OCI-LY7 (cell line): ENCODE results near the gene RNASE12. TPM values are rescaled to one million over a fixed set of nuclear protein-coding genes. Genes with fewer than 3 reads are reported as not detected.

Experiments
- BruUV-seq: library from RNA; stranded (reverse); fragments of 400-500 nt; replicated peaks from 2 replicates; lab custom pipeline; 2021; lab: Mats Ljungman, UMichigan
- CTCF ChIA-PET: fragments of 300-600 bp; sonication (Branson Sonifier 250); formaldehyde crosslinking; loops from one replicate; lab custom pipeline; 2022; ENCODE audit warnings: antibody characterized with exemption; ENCODE audit not compliant: unreplicated experiment; lab: Charles Lee
- POLR2A ChIA-PET: fragments of 300-600 bp; sonication (Branson Sonifier 250); formaldehyde crosslinking; loops from one replicate; lab custom pipeline; 2022; ENCODE audit warnings: antibody characterized with exemption; lab: Charles Lee
- DNase-seq: peaks from one replicate; pipeline ENCODE4 v3.0.0-alpha.2; 2015; ENCODE audit warnings: low spot score
- H2AFZ ChIP-seq: fragments of 200-600 bp; sonication (generic), shearing (Covaris generic); 2 replicates; pipeline ENCODE4 v1.6.1; 2014; ENCODE audit warnings: mild to moderate bottlenecking, antibody characterized with exemption, low read length, moderate library complexity
- H3K27ac ChIP-seq: fragments of 200-600 bp; sonication (generic); 2 replicates; pipeline ENCODE4 v1.5.1; 2014; ENCODE audit warnings: mixed run types, low read depth, mild to moderate bottlenecking, moderate library complexity, low read length, inconsistent platforms; ENCODE audit not compliant: poor library complexity, severe bottlenecking
- H3K36me3 ChIP-seq: fragments of 200-600 bp; sonication (generic); 2 replicates; pipeline ENCODE4 v1.6.1; 2014; ENCODE audit warnings: mild to moderate bottlenecking, antibody characterized with exemption, low read length, moderate library complexity, mixed read lengths; ENCODE audit not compliant: insufficient read depth
- H3K4me1 ChIP-seq: fragments of 200-600 bp; sonication (generic); 2 replicates; pipeline ENCODE4 v1.5.1; 2014; ENCODE audit warnings: mild to moderate bottlenecking, low read length; ENCODE audit not compliant: insufficient read depth, poor library complexity, severe bottlenecking
- H3K4me2 ChIP-seq: fragments of 200-600 bp; sonication (generic); 2 replicates; pipeline ENCODE4 v1.6.1; 2014; ENCODE audit warnings: mild to moderate bottlenecking, low read length
- H3K4me3 ChIP-seq: fragments of 200-600 bp; sonication (generic); 2 replicates; pipeline ENCODE4 v1.5.1; 2014; ENCODE audit warnings: mild to moderate bottlenecking, low read depth, low read length; ENCODE audit not compliant: poor library complexity, severe bottlenecking
- H3K79me2 ChIP-seq: fragments of 200-600 bp; sonication (generic); 2 replicates; pipeline ENCODE4 v1.6.1; 2016; ENCODE audit warnings: low read depth, mild to moderate bottlenecking, low read length, moderate library complexity, mixed read lengths; ENCODE audit not compliant: insufficient read depth
- H3K9me2 ChIP-seq: fragments of 200-600 bp; sonication (generic); 2 replicates; pipeline ENCODE4 v1.6.1; 2016; ENCODE audit warnings: mild to moderate bottlenecking, low read length, mixed read lengths; ENCODE audit not compliant: insufficient read depth
- H3K9me3 ChIP-seq: fragments of 200-600 bp; sonication (generic); 2 replicates; pipeline ENCODE4 v1.6.1; 2014; ENCODE audit warnings: mild to moderate bottlenecking, mixed run types, low read length, mixed read lengths
- H4K20me1 ChIP-seq: fragments of 200-600 bp; sonication (generic); 2 replicates; pipeline ENCODE4 v1.6.1; 2014; ENCODE audit warnings: mild to moderate bottlenecking, antibody characterized with exemption, low read length, moderate library complexity, mixed read lengths; ENCODE audit not compliant: insufficient read depth
- EZH2phosphoT487 ChIP-seq: fragments of 200-600 bp; sonication (generic); IDR thresholded peaks from 2 replicates; pipeline ENCODE4 v1.6.1; 2018; ENCODE audit warnings: low read depth, borderline replicate concordance, mild to moderate bottlenecking, mixed run types, antibody characterized with exemption, low read length, moderate library complexity, mixed read lengths
- intact Hi-C: fragments of 100-400 bp; cut with micrococcal nuclease; formaldehyde crosslinking; loops from one replicate; pipeline ENCODE4 v1.10.0; 2022; ENCODE audit not compliant: unreplicated experiment
- total RNA-seq, 2 experiments: library from RNA; depleted of rRNA in 1 of 2; stranded (reverse); fragments of >200 nt in 1 of 2; shearing (Covaris generic) in 1 of 2; gene quantifications; 2 replicates each; pipeline ENCODE4 v1.2.3, GENCODE V29; 2014 to 2022
- TF ChIP-seq, protein P1 (sequence below): fragments of 200-600 bp; sonication (generic); conservative IDR thresholded peaks from 2 replicates; pipeline ENCODE4 v1.5.1; 2014; ENCODE audit warnings: mild to moderate bottlenecking, antibody characterized with exemption, low read length, moderate library complexity, mixed read lengths

The RNASE12 gene
- total RNA-seq, 2 experiments from 2014 or later: not detected

DNA sequence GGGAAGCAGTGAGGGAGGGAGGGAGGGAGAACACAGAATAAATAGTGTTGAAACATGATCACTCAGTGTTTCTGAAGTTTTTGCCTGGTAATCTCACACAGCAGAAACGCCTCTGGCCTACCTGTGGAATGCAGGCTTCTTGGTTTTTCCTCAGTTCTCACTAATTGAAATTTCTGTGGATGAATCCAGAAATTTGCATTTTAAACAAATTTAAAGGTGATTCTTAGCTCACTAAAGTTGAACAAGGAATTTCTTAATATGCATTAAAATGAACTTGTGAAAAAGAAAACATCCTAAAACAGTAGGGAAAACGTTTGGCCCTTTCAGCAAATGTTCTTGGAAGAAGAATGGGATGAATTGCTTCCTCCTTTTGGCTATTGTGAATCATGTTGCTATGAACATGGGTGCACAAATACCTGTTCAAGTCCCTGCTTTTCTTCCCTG, 31.7 kb downstream of the RNASE12 start:
- intact Hi-C loops: no loop called here
- POLR2A ChIA-PET: interaction anchor here (1.3 kb wide), 1 partner anchor 11 kb away, joined by 4 read pairs; no protein-coding TSS in a partner anchor
- no peak overlapping the region for H2AFZ ChIP-seq

DNA sequence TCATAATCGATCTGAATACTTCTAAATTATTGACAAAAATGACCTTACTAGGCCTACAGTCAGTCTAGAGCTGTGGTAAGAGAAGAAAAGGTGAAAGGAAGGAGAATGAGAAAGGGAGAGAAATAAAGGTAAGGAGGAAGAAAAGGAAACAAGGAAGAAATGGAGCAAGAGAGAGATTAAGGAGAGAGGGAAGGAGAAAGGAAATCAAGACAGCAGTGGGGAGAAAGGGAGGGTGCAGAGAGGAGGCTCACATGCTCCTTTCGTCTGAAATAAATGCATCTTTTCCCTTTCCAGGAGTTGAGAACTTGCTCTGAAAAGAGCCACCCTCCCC, 34.0 kb downstream of the RNASE12 start:
- H3K27ac ChIP-seq: no peak overlapping the region
- POLR2A ChIA-PET: interaction anchor here (1.0 kb wide), 1 partner anchor 650 kb away, joined by 3 read pairs; no protein-coding TSS in a partner anchor
- TF ChIP-seq, protein P1, sequence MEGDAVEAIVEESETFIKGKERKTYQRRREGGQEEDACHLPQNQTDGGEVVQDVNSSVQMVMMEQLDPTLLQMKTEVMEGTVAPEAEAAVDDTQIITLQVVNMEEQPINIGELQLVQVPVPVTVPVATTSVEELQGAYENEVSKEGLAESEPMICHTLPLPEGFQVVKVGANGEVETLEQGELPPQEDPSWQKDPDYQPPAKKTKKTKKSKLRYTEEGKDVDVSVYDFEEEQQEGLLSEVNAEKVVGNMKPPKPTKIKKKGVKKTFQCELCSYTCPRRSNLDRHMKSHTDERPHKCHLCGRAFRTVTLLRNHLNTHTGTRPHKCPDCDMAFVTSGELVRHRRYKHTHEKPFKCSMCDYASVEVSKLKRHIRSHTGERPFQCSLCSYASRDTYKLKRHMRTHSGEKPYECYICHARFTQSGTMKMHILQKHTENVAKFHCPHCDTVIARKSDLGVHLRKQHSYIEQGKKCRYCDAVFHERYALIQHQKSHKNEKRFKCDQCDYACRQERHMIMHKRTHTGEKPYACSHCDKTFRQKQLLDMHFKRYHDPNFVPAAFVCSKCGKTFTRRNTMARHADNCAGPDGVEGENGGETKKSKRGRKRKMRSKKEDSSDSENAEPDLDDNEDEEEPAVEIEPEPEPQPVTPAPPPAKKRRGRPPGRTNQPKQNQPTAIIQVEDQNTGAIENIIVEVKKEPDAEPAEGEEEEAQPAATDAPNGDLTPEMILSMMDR: no peak
- no peak for TF ChIP-seq EZH2phosphoT487
- BruUV-seq: no TSS peak
- H3K4me3 ChIP-seq: no peak overlapping the region
- no peak overlapping the region for H3K4me2 ChIP-seq
- CTCF ChIA-PET: no interaction called here
- no peaks in the 10 kb centered on the region for H3K79me2 ChIP-seq
- intact Hi-C loops: no loop called here
- H3K36me3 ChIP-seq: no peaks in the 10 kb centered on the region
- H3K9me3 ChIP-seq: no peaks in the 10 kb centered on the region
- H4K20me1 ChIP-seq: no peaks in the 10 kb centered on the region
- DNase-seq: no peak
- H3K4me1 ChIP-seq: no peaks in the 10 kb centered on the region
- H3K9me2 ChIP-seq: no peaks in the 10 kb centered on the region
- no peak overlapping the region for H2AFZ ChIP-seq

More for the DNA sequence above, 31.7 kb downstream of the RNASE12 start:
- H3K79me2 ChIP-seq: no peaks in the 10 kb centered on the region
- no peaks in the 10 kb centered on the region for H3K9me3 ChIP-seq
- no peaks in the 10 kb centered on the region for H4K20me1 ChIP-seq
- CTCF ChIA-PET: no interaction called here
- H3K4me1 ChIP-seq: no peaks in the 10 kb centered on the region
- TF ChIP-seq, protein P1: no peak
- no peak for TF ChIP-seq EZH2phosphoT487
- H3K36me3 ChIP-seq: no peaks in the 10 kb centered on the region
- no peak for DNase-seq
- no peaks in the 10 kb centered on the region for H3K9me2 ChIP-seq
- no peak overlapping the region for H3K4me2 ChIP-seq
- no peak overlapping the region for H3K4me3 ChIP-seq
- BruUV-seq: no TSS peak
- no peak overlapping the region for H3K27ac ChIP-seq

DNA sequence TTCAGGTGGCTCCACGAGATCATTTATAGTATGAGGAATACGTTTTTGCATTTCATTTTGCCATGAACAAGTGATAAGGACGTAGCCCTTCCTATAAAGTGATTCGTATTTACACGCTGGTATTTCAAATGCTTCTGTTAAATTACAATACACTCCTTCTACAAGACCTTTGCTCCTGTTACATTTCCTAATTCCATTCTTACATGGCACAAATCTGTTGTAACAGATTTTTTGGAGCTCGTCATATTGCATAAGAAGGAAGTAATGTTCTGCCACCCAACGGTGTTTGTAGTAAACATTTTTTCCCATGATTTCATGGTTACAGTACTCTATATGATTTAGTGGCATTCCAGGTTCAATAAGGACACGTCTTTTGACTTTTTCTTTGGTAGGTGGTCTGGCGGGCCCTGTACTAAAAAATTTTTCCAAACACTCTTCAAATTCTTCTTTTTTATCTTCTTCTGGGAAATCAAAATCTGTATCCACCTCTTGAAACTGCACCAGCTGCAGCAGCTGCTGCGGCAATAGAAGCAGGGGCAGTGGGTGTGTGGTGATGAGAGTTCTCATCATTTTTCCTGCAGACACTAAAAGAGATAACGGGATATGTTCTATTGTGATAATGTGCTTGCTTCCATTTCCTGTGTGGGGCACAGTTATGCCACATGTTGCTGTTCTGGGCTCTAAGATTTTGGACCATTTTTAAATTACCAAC, 34.5 kb downstream of the RNASE12 start:
- CTCF ChIA-PET: no interaction called here
- no peak overlapping the region for H3K27ac ChIP-seq
- no peak for TF ChIP-seq EZH2phosphoT487
- TF ChIP-seq, protein P1: no peak
- H3K36me3 ChIP-seq: no peaks in the 10 kb centered on the region
- H2AFZ ChIP-seq: no peak overlapping the region
- no peak for DNase-seq
- POLR2A ChIA-PET: interaction anchor here (1.0 to 1.3 kb wide), 2 partner anchors 26 to 649 kb away, joined by 3 to 5 read pairs; no protein-coding TSS in a partner anchor
- H3K4me2 ChIP-seq: no peak overlapping the region
- H3K9me3 ChIP-seq: no peaks in the 10 kb centered on the region
- intact Hi-C loops: no loop called here
- H3K4me3 ChIP-seq: no peak overlapping the region
- no peaks in the 10 kb centered on the region for H3K4me1 ChIP-seq
- no TSS peak for BruUV-seq
- H3K79me2 ChIP-seq: no peaks in the 10 kb centered on the region
- H3K9me2 ChIP-seq: no peaks in the 10 kb centered on the region
- no peaks in the 10 kb centered on the region for H4K20me1 ChIP-seq
